Endodermal cell (in vitro differentiated cells): ENCODE data around the gene ANKLE2. TPM values are rescaled to one million over a fixed set of nuclear protein-coding genes. Genes with fewer than 3 reads are reported as not detected.

Source experiments
- DNase-seq: peaks from one replicate; pipeline ENCODE4 v3.0.0-alpha.2; 2017
- H3K27ac ChIP-seq: 2 replicates; pipeline ENCODE4 v1.5.1; 2013; ENCODE audit warnings: mild to moderate bottlenecking, low read depth, low read length, moderate library complexity
- H3K27me3 ChIP-seq: 2 replicates; pipeline ENCODE4 v1.6.1; 2013; ENCODE audit warnings: mild to moderate bottlenecking, low read length, moderate library complexity; ENCODE audit not compliant: insufficient read depth, control insufficient read depth, poor library complexity, severe bottlenecking
- H3K36me3 ChIP-seq: 2 replicates; pipeline ENCODE4 v1.7.0; 2013; ENCODE audit warnings: mild to moderate bottlenecking, low read length, moderate library complexity; ENCODE audit not compliant: control insufficient read depth, insufficient read depth
- H3K4me1 ChIP-seq: one replicate; pipeline ENCODE4 v1.7.0; 2013; ENCODE audit warnings: low read length; ENCODE audit not compliant: control insufficient read depth, insufficient read depth
- H3K4me3 ChIP-seq: 2 replicates; pipeline ENCODE4 v1.5.1; 2013; ENCODE audit warnings: mild to moderate bottlenecking, low read length, moderate library complexity
- H3K9ac ChIP-seq: 2 replicates; pipeline ENCODE4 v1.6.1; 2013; ENCODE audit warnings: mild to moderate bottlenecking, low read length, moderate library complexity; ENCODE audit not compliant: poor library complexity, severe bottlenecking; ENCODE audit errors: extremely low read depth
- H3K9me3 ChIP-seq: 2 replicates; pipeline ENCODE4 v1.6.1; 2013; ENCODE audit warnings: mild to moderate bottlenecking, low read length, moderate library complexity; ENCODE audit not compliant: control insufficient read depth
- H3K27ac Mint-ChIP-seq: 2 replicates; pipeline ENCODE4 v1.8.0; 2020; ENCODE audit warnings: mixed read lengths
- H3K27me3 Mint-ChIP-seq: 2 replicates; pipeline ENCODE4 v1.8.0; 2021; ENCODE audit warnings: mild to moderate bottlenecking, mixed read lengths; ENCODE audit not compliant: insufficient read depth
- H3K36me3 Mint-ChIP-seq: 2 replicates; pipeline ENCODE4 v1.8.0; 2020; ENCODE audit warnings: low read depth, mixed read lengths
- H3K4me1 Mint-ChIP-seq: 2 replicates; pipeline ENCODE4 v1.8.0; 2020; ENCODE audit warnings: mixed read lengths
- H3K4me3 Mint-ChIP-seq: 2 replicates; pipeline ENCODE4 v1.8.0; 2020; ENCODE audit warnings: mild to moderate bottlenecking, moderate library complexity, mixed read lengths
- H3K9me3 Mint-ChIP-seq: 2 replicates; pipeline ENCODE4 v1.8.0; 2020; ENCODE audit warnings: mild to moderate bottlenecking, mixed read lengths
- CTCF ChIP-seq: fragments of 200-600 bp; sonication (generic); conservative IDR thresholded peaks from 2 replicates; pipeline ENCODE4 v1.5.0; 2021; ENCODE audit warnings: antibody characterized with exemption, mild to moderate bottlenecking
- WGBS, 2 experiments: methylation state at CpG; one replicate each; pipeline versions ENCODE4 v1.1.5 to v1.1.7; 2013; ENCODE audit warnings: missing lambda C conversion rate in 2 of 2, mixed read lengths in 1 of 2; ENCODE audit not compliant: insufficient coverage in 1 of 2, insufficient read length in 1 of 2; 5-methylcytosine and 5-hydroxymethylcytosine counted together
- total RNA-seq, 2 donors: library from RNA; stranded (reverse); fragmentation: NEBNext Ultra II Directional in 1 of 2; extraction: Animal tissue kit (Norgen Biotek cat#: 25700) in 1 of 2; gene quantifications; 2 replicates in 1 of 2; 3 replicates in 1 of 2; pipeline ENCODE4 v1.2.1, GENCODE V29; 2021

ANKLE2 gene
- total RNA-seq, 2 donors from 2014 or later: 87.8 to 88.5 TPM

GRCh38 chr12:132781938-132782337 is 20.3 kb upstream of the ANKLE2 start:
- Histone ChIP-seq H3K9ac (no peak overlapping the region), H3K9me3 (no peaks in the 10 kb centered on the region), H3K27me3 (no peaks in the 10 kb centered on the region), H3K27ac (no peak overlapping the region), H3K4me1 (no peaks in the 10 kb centered on the region), H3K36me3 (peaks cover 72% of the 10 kb centered on the region), H3K4me3 (no peak overlapping the region)
- Mint-ChIP-seq H3K27me3 (no peaks in the 10 kb centered on the region), H3K36me3 (peaks cover 65% of the 10 kb centered on the region), H3K4me3 (no peak overlapping the region), H3K9me3 (no peaks in the 10 kb centered on the region), H3K4me1 (no peaks in the 10 kb centered on the region), H3K27ac (no peak overlapping the region)
- no peak for TF ChIP-seq CTCF
- no peak for DNase-seq
- 91 to 93% methylated on average over 9 to 12 of the region's 12 CpGs for WGBS, 2 experiments

GRCh38 chr12:132779781-132780353 is 18.2 kb upstream of the ANKLE2 start:
- H3K27me3 Mint-ChIP-seq: no peaks in the 10 kb centered on the region
- 96% methylated on average over 22 to 30 of the region's 30 CpGs for WGBS, 2 experiments
- H3K9ac ChIP-seq: no peak overlapping the region
- DNase-seq: no peak
- H3K27ac ChIP-seq: no peak overlapping the region
- peaks cover 59% of the 10 kb centered on the region for H3K36me3 Mint-ChIP-seq
- no peaks in the 10 kb centered on the region for H3K9me3 Mint-ChIP-seq
- H3K36me3 ChIP-seq: peaks cover 78% of the 10 kb centered on the region
- no peaks in the 10 kb centered on the region for H3K4me1 ChIP-seq
- H3K9me3 ChIP-seq: no peaks in the 10 kb centered on the region
- H3K27me3 ChIP-seq: no peaks in the 10 kb centered on the region
- H3K4me3 Mint-ChIP-seq: no peak overlapping the region
- no peaks in the 10 kb centered on the region for H3K4me1 Mint-ChIP-seq
- TF ChIP-seq CTCF: no peak
- H3K4me3 ChIP-seq: no peak overlapping the region
- H3K27ac Mint-ChIP-seq: peak overlapping the region; percentile 58

- H3K27me3 Mint-ChIP-seq: no peaks in the 10 kb centered on the region
Measured at GRCh38 chr12:132777614-132778013, 16.0 kb upstream of the ANKLE2 start.

More at GRCh38 chr12:132777614-132778013, 16.0 kb upstream of the ANKLE2 start:
- H3K4me1 Mint-ChIP-seq: no peaks in the 10 kb centered on the region
- Histone ChIP-seq H3K9me3 (no peaks in the 10 kb centered on the region), H3K27ac (no peak overlapping the region), H3K9ac (no peak overlapping the region), H3K4me1 (no peaks in the 10 kb centered on the region), H3K4me3 (no peak overlapping the region), H3K27me3 (no peaks in the 10 kb centered on the region), H3K36me3 (peaks cover 77% of the 10 kb centered on the region)
- 93 to 96% methylated on average over 18 to 20 of the region's 20 CpGs for WGBS, 2 experiments
- H3K36me3 Mint-ChIP-seq: peaks cover 58% of the 10 kb centered on the region
- no peaks in the 10 kb centered on the region for H3K9me3 Mint-ChIP-seq
- no peak for DNase-seq
- no peak for TF ChIP-seq CTCF
- no peak overlapping the region for H3K4me3 Mint-ChIP-seq
- H3K27ac Mint-ChIP-seq: no peak overlapping the region
